HG03469 (cell line): ENCODE results near the gene JUN.

ENCODE experiments used
- ATAC-seq: cut with Tn5 transposase; IDR thresholded peaks from one replicate; pipeline ENCODE4 v1.9.1; 2021; ENCODE audit warnings: mild to moderate bottlenecking, moderate library complexity, moderate number of reproducible peaks; ENCODE audit not compliant: unreplicated experiment

The JUN gene

GRCh38 chr1:58764294-58764978 is 19.4 kb downstream of the JUN start:
- no peak for ATAC-seq

- ATAC-seq, result no peak
These were observed 20.6 kb downstream of the JUN start for GRCh38 chr1:58763214-58763613.

DNA sequence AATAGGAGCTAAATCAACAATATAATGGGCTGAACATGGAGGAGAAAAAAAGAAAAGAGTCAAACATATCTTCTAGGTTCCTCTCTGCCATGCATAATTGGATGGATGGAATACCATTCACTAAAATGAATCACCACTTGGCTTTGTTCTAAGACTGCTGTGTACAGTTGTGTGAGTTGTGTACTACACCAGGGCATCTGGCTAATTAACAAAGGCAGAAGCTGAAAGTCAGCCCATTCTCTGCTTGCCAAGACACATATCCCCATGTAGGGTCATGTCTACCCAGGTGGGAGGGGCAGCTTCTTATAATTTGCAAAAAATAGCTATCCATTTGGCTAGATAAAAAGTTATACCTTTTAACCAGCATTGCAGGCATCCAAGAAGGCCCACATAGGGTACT is 21.0 kb downstream of the JUN start:
- ATAC-seq, result no peak

DNA sequence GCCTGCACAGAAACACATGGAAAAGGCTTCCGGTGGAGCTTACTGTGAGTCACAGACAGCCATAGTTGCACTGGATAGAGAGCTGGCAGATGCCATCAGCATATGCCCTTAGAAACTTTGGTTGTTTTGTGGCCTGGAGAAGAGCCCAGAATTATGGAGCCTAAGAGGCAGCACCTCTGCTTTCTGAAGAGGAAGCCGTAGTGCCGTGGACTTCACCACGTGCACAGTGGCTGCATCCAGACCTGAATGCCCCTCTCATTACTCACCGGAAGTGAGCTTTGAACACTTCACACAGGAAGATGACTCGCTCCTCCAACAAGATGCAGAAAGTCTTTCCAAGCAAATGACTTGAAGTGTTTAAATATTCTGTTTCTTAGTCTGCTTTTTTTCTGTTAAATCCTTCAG is 28.4 kb downstream of the JUN start:
- ATAC-seq, result no peak

- ATAC-seq, result no peak
These were observed 29.0 kb downstream of the JUN start for GRCh38 chr1:58754683-58755467.

GRCh38 chr1:58754073-58754613 is 29.7 kb downstream of the JUN start:
- no peak for ATAC-seq

DNA sequence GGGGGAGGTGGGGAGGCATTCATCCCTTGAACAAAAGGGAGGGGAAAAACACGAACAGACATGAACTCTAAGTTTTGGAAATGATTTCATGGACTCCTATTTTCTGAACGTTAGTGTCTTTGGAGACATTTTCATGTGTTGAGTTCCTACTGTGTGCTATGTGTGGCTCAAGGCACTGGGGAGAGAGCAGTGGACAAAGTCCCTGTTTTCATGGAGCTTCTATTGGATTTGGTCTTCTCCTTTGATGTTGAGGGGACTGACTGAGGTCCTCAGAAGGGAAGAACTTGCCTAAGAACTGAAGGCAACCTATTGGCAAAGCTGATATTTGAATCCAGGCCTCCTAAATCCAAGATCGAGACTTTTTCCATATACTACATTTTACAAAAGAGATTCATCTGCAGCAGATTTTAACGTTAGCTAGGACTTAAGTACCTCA is 30.4 kb downstream of the JUN start:
- ATAC-seq, result no peak

DNA sequence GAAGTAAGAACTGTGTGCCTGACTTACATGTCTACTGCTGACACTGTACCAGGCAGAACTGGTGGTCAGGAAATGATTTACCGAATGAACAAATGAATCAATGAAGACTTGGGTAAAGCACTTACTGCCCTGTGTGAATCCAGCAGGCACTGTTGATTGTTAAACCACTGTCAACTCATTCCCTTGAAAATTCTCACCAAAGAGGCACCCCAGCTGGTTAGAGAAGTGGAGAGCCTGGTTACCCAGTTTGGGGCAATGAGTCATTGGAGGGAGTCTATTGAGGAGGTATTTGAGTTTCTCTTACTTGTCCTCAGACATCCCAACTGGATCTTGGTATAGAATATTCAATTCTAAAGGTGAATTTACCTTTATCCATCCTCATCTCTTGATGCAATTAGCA is 34.2 kb downstream of the JUN start:
- ATAC-seq, result no peak

DNA sequence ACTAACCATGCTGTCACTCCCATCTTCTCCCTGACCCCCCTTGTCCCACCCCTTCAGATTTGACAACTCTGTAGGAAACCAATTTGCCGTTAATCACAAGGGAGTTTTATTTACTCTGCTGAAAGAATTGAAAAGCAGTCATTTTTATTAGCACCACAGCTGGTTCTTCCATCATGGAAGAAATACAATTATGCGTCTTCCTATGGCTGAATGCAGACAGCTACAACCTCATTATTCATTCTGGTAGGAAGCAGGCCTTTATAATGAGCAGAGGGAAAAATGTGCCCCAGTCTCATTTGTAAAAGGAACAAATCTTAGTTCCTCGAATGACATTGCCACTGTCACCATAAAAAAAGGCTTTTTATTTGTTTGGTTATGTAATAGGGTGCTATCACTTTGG is 35.2 kb downstream of the JUN start:
- ATAC-seq, result no peak

- ATAC-seq, result no peak
These were observed 37.1 kb downstream of the JUN start for GRCh38 chr1:58746757-58747156.

DNA sequence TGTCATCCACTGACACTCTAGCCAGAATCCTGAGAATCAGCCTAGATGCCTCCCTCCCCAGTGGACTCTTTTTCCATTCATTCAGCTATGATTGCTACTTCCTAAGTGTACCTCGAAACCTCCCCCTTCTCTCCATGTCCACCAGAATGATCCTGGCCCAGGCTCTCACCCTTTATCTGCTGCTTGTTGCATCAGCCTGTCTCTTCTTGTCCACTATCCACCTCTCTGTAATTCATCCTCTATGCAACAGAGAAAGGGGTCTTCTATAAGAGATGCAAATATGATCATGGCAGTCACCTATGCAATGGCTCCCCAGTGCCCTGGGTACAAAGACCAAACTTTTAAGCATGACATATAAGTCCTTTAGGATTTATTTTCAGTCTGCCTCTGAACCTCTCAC is 37.7 kb downstream of the JUN start:
- ATAC-seq, result no peak

- no peak for ATAC-seq
These were observed 38.2 kb downstream of the JUN start for GRCh38 chr1:58745666-58746065.

GRCh38 chr1:58745117-58745516 is 38.7 kb downstream of the JUN start:
- no peak for ATAC-seq

- no peak for ATAC-seq
These were observed 41.9 kb downstream of the JUN start for GRCh38 chr1:58741678-58742553.

DNA sequence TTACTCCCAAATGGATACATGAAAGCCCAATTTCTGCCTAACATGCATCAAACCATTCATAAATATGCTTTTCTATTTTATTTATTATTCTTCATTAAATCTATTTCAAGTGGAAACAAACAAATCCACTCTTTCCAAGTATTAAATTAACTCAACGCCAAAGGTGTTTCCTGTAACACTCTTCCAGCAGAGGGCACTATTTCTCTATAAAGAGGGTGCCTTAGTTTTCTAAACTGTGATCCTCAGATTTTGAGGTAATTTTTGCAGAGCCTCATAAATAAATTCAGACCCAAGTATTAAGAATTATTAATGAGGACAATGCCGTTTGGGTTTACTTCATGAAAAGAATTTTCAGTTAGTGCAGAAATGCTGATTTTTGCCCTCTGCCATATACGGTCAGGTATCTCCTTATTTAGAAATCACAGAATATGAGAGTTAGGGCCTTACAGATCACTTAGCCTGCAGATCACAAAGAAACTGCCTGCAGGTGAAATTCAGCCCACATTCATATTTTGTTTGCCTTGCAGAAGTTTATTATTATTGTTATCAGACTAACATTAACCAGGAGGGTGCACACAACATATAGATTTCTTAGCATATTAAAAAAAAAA is 43.9 kb downstream of the JUN start:
- no peak for ATAC-seq

DNA sequence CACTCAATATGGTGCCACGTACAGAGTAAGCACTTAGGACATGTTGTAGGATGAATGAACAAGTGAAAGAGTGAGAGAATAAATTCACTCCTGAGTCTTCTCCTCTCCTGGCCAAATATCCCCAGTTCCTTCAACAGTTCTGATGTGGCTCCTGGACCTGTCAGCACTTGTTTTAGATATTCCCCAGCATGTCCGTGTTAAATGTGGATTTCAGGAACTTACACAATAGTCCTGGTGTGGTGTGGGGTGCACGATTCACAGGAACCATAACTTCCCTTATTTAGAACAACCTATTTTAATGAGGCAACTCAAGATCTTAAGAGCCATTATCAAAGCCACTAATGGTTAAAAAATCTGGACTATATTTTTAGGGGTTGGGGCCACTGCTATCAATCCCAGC is 45.0 kb downstream of the JUN start:
- ATAC-seq, result no peak

DNA sequence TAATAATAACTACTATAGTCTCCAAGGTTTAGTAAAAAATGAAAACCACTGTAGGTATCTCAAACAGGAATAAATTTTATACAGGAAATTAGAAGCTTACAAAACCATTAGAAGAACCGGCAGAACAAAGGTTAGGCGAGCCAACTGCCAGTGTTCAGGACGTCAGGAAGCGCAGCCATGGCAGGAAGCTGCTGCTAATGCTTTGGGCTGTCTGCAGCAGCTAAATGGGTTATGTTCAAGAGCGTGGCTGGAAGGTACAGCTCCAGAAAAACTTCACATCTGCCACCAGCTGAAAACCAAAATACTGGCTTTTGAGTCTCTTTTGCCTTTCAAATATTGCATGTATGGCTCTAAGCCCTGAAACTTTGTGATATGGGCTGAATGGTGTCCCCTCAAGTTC is 48.3 kb downstream of the JUN start:
- ATAC-seq, result no peak

DNA sequence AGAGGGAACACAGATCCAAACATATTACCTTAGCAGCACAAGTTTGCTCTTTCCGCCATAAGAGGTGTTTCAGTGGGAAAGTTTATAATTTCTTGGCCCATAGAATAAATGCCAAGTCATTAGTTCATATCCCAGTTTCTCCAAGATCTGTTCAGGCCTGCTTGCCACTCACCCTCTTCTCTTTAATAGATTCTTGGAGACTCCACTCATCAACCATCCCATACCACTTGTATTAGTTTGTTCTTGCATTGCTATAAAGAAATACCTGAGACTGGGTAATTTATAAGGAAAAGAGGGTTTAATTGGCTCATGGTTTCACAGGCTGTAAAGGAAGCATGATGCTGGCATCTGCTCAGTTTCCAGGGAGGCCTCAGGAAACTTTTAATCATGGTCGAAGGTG is 49.2 kb downstream of the JUN start:
- ATAC-seq, result no peak

- no peak for ATAC-seq
These were observed 51.6 kb downstream of the JUN start for GRCh38 chr1:58732087-58732775.
